ENCODE measurements around the gene AMIGO2.

- no peak for TF ChIP-seq CTCF (IDR thresholded peaks at IDR 0.05)
- TF ChIP-seq POLR2A (IDR thresholded peaks at IDR 0.05) = no peak
- no peak for TF ChIP-seq POLR2AphosphoS5 (IDR thresholded peaks at IDR 0.05)
These were observed 2.5 kb upstream of the AMIGO2 start for GRCh38 chr12:47082283-47082682.

Data from suprapubic skin (tissue), 4 donors.